ENCODE results near the gene SETDB2. TPM values are rescaled to one million over a fixed set of nuclear protein-coding genes. Genes with fewer than 3 reads are reported as not detected.
A peak's percentile ranks its signal among the peaks of the same experiment; 100 is the strongest.

The SETDB2 gene
- total RNA-seq, 8 experiments from 2014 or later: 4.2 to 9.5 (median 7.6) TPM

DNA sequence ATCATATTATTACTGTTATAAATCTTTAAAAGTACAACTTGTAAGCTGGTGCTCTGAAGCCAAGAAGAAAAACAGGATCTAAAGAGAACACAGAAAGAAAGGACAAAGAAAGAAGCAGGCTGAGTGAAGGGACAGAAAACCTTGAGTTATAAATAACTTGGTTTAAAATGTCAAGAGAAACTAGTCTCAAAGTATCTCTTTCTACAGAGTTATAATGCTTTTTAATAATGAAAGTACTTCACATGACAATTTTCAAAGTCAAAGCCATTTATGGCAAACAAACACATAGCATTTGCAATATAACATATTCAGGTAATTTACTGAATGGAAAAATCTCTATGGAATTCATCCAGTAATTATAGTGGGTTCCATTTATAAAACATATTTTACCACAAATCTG, 33.6 kb upstream of the SETDB2 start:
- no peak overlapping the region for H3K4me3 ChIP-seq
- H3K4me1 ChIP-seq (replicated peaks in 1 of 2): no peaks in the 10 kb centered on the region
- no peak for ATAC-seq (replicated peaks in 6 of 8)
- in situ Hi-C loops (cut with MboI; ENCODE audit: low pct_unique_long_range_greater_than_20kb in 2 of 9, low sequenced_read_pairs in 9 of 9, unreplicated experiment in 9 of 9): no loop called here
- no peak overlapping the region for H3K27ac ChIP-seq

DNA sequence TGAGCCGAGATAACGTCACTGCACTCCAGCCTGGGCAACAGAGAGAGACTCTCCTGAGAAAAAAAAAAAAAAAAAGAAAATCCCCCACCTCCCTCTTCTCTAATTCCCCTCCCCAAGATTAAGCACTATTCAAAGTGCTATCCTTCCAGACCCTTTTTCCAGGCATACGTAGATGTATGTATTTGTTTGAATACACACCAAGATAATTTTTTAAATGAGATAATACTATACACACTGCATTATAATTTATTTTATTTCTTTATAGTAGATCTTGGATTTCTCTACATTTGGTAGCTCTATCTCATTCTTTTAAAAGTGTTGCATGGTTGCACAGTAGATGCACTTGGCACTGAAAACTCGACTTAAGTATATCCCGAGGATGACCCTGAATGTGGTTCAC, 32.7 kb upstream of the SETDB2 start:
- ATAC-seq (replicated peaks in 6 of 8): no peak
- no peak overlapping the region for H3K4me3 ChIP-seq
- H3K27ac ChIP-seq: no peak overlapping the region
- in situ Hi-C loops (cut with MboI; ENCODE audit: low pct_unique_long_range_greater_than_20kb in 2 of 9, low sequenced_read_pairs in 9 of 9, unreplicated experiment in 9 of 9): no loop called here
- no peaks in the 10 kb centered on the region for H3K4me1 ChIP-seq (replicated peaks in 1 of 2)
- 72 to 100% (median 91%) methylated on average over 2 to 4 of the region's 5 CpGs; no CpG with 5 or more reads in 2 of the 10 experiments for whole genome bisulfite sequencing, 10 experiments

DNA sequence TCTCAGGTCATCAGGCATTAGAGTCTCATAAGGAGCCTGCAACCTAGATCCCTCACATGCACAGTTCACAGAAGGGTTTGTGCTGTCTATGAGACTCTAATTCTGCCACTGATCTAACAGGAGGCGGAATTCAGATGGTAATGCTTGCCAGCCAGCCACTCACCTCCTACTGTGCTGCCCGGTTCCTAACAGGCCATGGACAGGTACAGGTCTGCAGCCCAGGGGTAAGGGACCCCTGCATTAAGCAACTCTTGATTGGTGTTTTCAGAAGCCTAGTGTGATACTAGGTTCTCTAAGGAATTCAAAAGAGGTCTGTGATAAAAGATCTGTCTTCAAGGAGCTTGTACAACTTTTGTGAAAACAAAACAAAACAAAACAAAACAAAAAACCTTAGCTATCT, 31.3 kb upstream of the SETDB2 start:
- ATAC-seq (replicated peaks in 6 of 8): no peak
- 20 to 90% (median 38%) methylated on average over 1 to 2 of the region's 2 CpGs; no CpG with 5 or more reads in 7 of the 10 experiments for WGBS, 10 experiments

DNA sequence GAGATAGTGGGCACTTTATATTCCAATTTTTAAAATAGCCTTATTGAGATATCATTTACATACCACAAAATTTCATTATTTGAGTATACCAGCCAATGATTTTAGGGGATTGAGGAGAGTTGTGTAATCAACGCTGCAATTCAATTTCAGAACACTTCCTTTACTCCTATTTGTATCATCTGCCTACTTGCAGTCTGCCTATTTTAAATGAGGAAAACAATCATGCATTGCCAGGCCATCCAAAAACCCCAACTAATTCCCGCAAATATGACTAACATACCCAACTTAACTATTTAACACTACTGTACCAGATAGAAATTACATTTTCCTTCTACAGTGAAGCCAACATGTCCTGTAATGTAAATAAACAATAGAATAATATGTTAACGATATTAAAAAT, 26.9 kb upstream of the SETDB2 start:
- in situ Hi-C loops (cut with MboI; ENCODE audit: low pct_unique_long_range_greater_than_20kb in 2 of 9, low sequenced_read_pairs in 9 of 9, unreplicated experiment in 9 of 9): no loop called here
- 93 to 100% (median 98%) methylated on average over 1 to 3 of the region's 3 CpGs; no CpG with 5 or more reads in 2 of the 10 experiments for WGBS, 10 experiments

More for the DNA sequence above, 31.3 kb upstream of the SETDB2 start:
- H3K4me3 ChIP-seq: no peak overlapping the region
- H3K4me1 ChIP-seq (replicated peaks in 1 of 2): no peaks in the 10 kb centered on the region
- no peak overlapping the region for H3K27ac ChIP-seq
- in situ Hi-C loops (cut with MboI; ENCODE audit: low pct_unique_long_range_greater_than_20kb in 2 of 9, low sequenced_read_pairs in 9 of 9, unreplicated experiment in 9 of 9): no loop called here

DNA sequence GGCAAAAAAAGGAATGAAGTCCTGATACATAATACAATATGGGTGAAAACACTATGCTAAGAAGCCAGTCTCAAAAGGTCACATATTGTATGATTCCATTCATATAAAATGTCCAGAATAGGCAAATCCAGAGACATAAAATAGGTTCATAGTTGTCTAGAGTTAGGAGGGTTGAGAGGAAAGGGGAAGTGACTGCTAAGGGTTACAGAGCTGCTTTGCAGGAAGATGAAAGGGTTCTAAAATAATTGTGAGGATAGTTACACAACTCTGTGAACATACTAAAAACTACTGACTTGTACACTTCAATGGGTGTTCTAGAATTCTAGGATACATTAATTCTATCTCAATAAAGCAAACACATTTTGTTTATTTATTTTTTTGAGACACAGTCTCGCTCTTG, 25.9 kb upstream of the SETDB2 start:
- H3K4me1 ChIP-seq (replicated peaks in 1 of 2): no peaks in the 10 kb centered on the region
- in situ Hi-C loops (cut with MboI; ENCODE audit: low pct_unique_long_range_greater_than_20kb in 2 of 9, low sequenced_read_pairs in 9 of 9, unreplicated experiment in 9 of 9): no loop called here
- 60 to 100% (median 91%) methylated on average over 1 of the region's 1 CpG; no CpG with 5 or more reads in 1 of the 10 experiments for WGBS, 10 experiments

More for the DNA sequence above, 26.9 kb upstream of the SETDB2 start:
- Histone ChIP-seq H3K4me1 (replicated peaks in 1 of 2) (no peaks in the 10 kb centered on the region), H3K27ac (no peak overlapping the region), H3K4me3 (no peak overlapping the region)
- no peak for ATAC-seq (replicated peaks in 6 of 8)

DNA sequence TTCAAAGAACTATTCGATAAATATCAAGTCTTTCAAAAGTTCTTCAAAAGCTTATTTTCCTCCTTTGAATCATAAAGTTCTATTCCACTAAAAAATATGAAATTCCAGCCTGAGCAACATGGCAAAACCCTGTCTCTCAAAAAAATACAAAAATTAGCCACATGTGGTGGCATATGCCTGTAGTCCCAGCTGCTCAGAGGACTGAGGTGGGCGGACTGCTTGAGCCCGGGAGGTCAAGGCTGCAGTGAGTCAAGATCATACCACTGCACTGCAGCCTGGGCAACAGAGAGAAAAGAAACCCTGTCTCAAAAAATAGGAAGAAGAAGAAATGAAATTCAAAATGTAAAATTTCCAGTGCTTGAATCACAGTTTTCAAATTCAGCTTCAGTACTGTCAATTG, 24.8 kb upstream of the SETDB2 start:
- peak in 1 of 8 experiments; percentile 40 for ATAC-seq (replicated peaks in 6 of 8)
- 17 to 90% (median 74%) methylated on average over 1 to 3 of the region's 3 CpGs; no CpG with 5 or more reads in 2 of the 10 experiments for whole genome bisulfite sequencing, 10 experiments
- in situ Hi-C loops (cut with MboI; ENCODE audit: low pct_unique_long_range_greater_than_20kb in 2 of 9, low sequenced_read_pairs in 9 of 9, unreplicated experiment in 9 of 9): no loop called here
- no peaks in the 10 kb centered on the region for H3K4me1 ChIP-seq (replicated peaks in 1 of 2)
- H3K27ac ChIP-seq: no peak overlapping the region
- H3K4me3 ChIP-seq: no peak overlapping the region

More for the DNA sequence above, 25.9 kb upstream of the SETDB2 start:
- Histone ChIP-seq H3K27ac (no peak overlapping the region), H3K4me3 (no peak overlapping the region)
- ATAC-seq (replicated peaks in 6 of 8): no peak

DNA sequence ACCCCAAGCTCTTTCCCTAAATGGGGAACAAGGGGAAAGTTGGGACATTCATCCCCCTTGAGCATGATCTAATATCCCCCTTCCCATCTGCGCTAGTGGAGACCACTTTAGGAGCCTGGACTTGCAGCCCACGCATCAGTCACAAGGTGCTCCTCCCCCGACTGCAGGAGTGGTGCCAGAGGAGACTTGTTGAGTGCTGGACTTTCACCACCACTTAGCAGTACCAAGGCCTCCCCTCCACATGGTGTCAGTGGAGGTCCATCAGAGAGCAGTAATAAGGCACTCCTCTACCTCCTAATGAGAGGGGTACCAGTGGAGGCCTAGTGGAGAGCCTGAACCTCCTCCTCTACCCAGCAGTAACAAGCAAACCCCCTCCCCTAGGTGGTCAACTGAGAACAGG, 22.7 kb upstream of the SETDB2 start:
- 83 to 100% methylated on average over 1 to 2 of the region's 3 CpGs; no CpG with 5 or more reads in 8 of the 10 experiments for WGBS, 10 experiments
- peak in 1 of 8 experiments; percentile 68 for ATAC-seq (replicated peaks in 6 of 8)
- no peak overlapping the region for H3K4me3 ChIP-seq
- no peaks in the 10 kb centered on the region for H3K4me1 ChIP-seq (replicated peaks in 1 of 2)
- no peak overlapping the region for H3K27ac ChIP-seq
- in situ Hi-C loops (cut with MboI; ENCODE audit: low pct_unique_long_range_greater_than_20kb in 2 of 9, low sequenced_read_pairs in 9 of 9, unreplicated experiment in 9 of 9): no loop called here

DNA sequence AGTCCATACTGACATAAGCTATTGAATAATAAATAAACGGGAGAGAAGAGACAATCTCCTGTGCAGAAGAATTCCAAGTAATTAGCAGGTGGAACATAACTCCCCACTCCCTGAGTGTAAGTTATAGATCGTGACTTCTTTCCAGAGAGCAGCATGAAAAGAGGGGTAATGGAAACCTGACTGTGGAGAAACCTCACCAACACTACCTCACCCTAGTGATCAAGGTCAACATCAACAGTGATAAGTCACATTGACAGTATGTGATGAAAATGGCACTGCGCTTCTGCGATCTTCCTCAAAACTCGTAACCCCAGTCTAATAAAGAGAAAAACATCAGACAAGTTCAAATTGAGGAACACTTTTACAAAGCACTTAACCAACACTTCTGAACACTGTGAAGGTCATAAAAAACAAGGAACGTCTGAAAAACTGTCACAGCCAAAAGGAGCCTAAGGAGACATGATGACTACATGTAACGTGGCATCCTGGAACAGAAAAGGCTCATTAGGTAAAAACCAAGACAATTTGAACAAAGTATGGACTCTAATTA, 20.0 kb upstream of the SETDB2 start:
- ATAC-seq (replicated peaks in 6 of 8): no peak
- in situ Hi-C loops (cut with MboI; ENCODE audit: low pct_unique_long_range_greater_than_20kb in 2 of 9, low sequenced_read_pairs in 9 of 9, unreplicated experiment in 9 of 9): no loop called here
- 71 to 100% (median 90%) methylated on average over 2 to 7 of the region's 7 CpGs for WGBS, 10 experiments

DNA sequence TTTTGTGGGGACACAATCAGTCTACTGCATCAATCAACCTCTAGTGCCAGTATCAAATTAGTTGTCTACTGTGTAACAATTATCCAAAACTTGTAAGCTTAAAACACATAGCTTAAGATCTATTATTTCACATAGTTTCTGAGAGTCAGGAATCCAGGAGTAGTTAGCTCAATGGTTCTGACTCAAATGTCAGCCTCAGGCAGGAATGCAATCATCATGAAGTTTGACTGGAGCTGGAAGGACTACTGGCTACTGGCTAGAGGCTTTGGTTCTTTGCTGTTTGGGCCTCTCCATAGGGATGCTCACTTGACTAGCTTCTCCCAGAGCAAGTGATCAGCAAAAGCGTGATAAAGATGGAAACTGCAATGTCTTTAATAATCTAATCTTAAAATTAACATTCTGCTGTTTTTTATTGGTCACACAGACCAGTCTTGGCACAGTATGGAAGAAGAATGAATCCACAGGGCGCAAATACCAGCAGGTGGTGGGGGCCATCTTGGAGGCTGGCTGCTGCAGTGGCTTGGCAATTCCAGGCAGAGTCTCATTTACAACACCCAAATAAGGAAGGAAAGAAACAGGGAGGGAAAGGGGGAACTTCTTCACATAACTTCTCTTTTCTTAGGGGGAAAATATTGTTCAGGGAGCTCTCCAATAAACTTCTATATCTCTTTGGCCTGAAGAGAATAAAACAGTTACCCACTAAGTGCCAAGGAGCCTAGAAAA, 15.9 kb upstream of the SETDB2 start:
- no peak for ATAC-seq (replicated peaks in 6 of 8)
- Histone ChIP-seq H3K27ac (no peak overlapping the region), H3K4me3 (no peak overlapping the region), H3K4me1 (replicated peaks in 1 of 2) (no peaks in the 10 kb centered on the region)
- in situ Hi-C loops (cut with MboI; ENCODE audit: low pct_unique_long_range_greater_than_20kb in 2 of 9, low sequenced_read_pairs in 9 of 9, unreplicated experiment in 9 of 9): loop anchor here in 1 of 9 experiments (25.0 kb wide), 1 partner anchor 116 kb away; no protein-coding TSS in a partner anchor
- WGBS, 10 experiments: 75 to 100% (median 100%) methylated on average over 1 to 2 of the region's 2 CpGs; no CpG with 5 or more reads in 3 of the 10 experiments

More for the DNA sequence above, 20.0 kb upstream of the SETDB2 start:
- H3K27ac ChIP-seq: no peak overlapping the region
- no peaks in the 10 kb centered on the region for H3K4me1 ChIP-seq (replicated peaks in 1 of 2)
- no peak overlapping the region for H3K4me3 ChIP-seq

DNA sequence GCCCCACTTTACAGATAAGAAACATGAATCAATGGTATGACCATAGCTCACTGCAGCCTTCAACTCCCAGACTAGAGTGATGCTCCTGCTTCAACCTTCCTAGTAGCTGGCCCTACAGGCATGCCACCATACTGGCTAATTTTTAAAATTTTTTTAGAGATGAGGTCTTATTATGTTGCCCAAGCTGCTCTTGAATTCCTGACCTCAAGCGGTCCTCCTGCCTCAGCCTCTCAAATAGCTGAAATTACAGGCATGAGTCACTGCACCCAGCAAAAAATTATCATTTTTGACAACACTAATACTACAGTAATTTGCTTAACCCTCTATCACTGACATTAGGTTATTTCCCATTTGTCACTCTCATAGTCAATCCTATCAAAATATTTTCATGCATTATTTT, 15.0 kb upstream of the SETDB2 start:
- in situ Hi-C loops (cut with MboI; ENCODE audit: low pct_unique_long_range_greater_than_20kb in 2 of 9, low sequenced_read_pairs in 9 of 9, unreplicated experiment in 9 of 9): loop anchor here in 1 of 9 experiments (25.0 kb wide), 1 partner anchor 117 kb away; no protein-coding TSS in a partner anchor
- 88 to 100% (median 100%) methylated on average over 1 of the region's 1 CpG; no CpG with 5 or more reads in 2 of the 10 experiments for WGBS, 10 experiments

DNA sequence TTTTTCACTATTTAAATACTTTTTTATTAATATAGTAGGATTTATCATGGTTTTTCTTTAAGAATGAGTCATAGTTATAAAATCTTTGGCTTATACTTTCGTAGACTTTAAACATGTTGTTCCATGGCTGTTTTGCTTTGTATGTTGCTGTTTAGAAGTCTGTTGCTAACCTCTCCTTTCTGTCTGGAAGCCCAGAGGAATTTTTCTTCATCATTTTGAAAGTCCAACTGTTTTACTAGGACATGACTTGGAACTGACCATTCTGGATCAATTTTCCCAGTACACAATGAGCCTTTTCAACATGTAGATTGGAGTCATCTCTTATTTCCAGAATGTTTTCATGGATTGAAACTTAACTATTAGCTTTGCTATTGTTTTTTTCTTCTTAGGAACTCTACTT, 8.1 kb upstream of the SETDB2 start:
- in situ Hi-C loops (cut with MboI; ENCODE audit: low pct_unique_long_range_greater_than_20kb in 2 of 9, low sequenced_read_pairs in 9 of 9, unreplicated experiment in 9 of 9): loop anchor here in 1 of 9 experiments (25.0 kb wide), 1 partner anchor 124 kb away; no protein-coding TSS in a partner anchor
- Histone ChIP-seq H3K27ac (no peak overlapping the region), H3K4me3 (no peak overlapping the region), H3K4me1 (replicated peaks in 1 of 2) (no peaks in the 10 kb centered on the region)
- no peak for ATAC-seq (replicated peaks in 6 of 8)
- 58 to 100% (median 79%) methylated on average over 1 of the region's 1 CpG; no CpG with 5 or more reads in 2 of the 10 experiments for WGBS, 10 experiments

More for the DNA sequence above, 15.0 kb upstream of the SETDB2 start:
- H3K27ac ChIP-seq: no peak overlapping the region
- no peaks in the 10 kb centered on the region for H3K4me1 ChIP-seq (replicated peaks in 1 of 2)
- ATAC-seq (replicated peaks in 6 of 8): no peak
- H3K4me3 ChIP-seq: no peak overlapping the region

DNA sequence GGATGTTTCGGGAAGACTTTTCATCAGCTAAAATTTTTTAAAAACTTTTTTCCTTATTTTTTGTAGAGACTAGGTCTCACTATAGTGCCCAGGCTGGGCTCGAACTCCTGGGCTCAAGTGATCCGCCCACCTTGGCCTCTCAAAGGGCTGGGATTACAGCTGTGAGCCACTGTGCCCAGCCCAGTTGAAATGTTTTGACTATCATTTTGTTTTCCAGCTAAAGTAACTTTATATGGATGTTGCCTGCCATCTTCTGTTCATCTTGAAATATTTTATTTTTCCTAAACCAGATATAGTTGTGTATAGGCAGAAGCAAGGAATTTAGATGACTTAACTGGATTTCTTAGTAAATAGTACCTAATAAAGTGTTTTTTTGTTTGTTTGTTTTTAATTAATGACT, 7.2 kb upstream of the SETDB2 start:
- Histone ChIP-seq H3K4me3 (no peak overlapping the region), H3K27ac (no peak overlapping the region), H3K4me1 (replicated peaks in 1 of 2) (no peaks in the 10 kb centered on the region)
- in situ Hi-C loops (cut with MboI; ENCODE audit: low pct_unique_long_range_greater_than_20kb in 2 of 9, low sequenced_read_pairs in 9 of 9, unreplicated experiment in 9 of 9): loop anchor here in 1 of 9 experiments (25.0 kb wide), 1 partner anchor 125 kb away; no protein-coding TSS in a partner anchor
- 33 to 100% (median 88%) methylated on average over 1 to 3 of the region's 3 CpGs for WGBS, 10 experiments
- peak in 3 of 8 experiments; percentile 23 to 92 (median 73) for ATAC-seq (replicated peaks in 6 of 8)

DNA sequence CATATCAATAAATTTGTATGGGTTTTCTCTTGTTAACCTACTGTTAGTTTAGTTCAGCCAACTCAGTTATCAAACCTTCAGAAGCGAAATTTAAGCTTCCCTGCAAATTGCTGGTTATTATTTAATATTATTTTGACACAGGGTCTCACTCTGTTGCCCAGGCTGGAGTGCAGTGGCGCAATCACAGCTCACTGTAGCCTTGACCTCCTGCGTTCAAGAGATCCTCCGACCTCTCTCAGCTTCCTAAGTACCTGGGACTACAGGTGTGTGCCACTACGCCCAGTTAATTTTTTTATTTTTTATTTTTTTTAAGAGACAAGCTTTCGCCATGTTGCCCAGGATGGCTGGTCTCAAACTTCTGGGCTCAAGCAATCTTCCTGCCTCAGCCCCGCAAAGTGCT, 6.4 kb upstream of the SETDB2 start:
- ATAC-seq (replicated peaks in 6 of 8): no peak
- in situ Hi-C loops (cut with MboI; ENCODE audit: low pct_unique_long_range_greater_than_20kb in 2 of 9, low sequenced_read_pairs in 9 of 9, unreplicated experiment in 9 of 9): loop anchor here in 1 of 9 experiments (25.0 kb wide), 1 partner anchor 125 kb away; no protein-coding TSS in a partner anchor
- 62 to 100% (median 89%) methylated on average over 3 to 6 of the region's 7 CpGs; no CpG with 5 or more reads in 1 of the 10 experiments for WGBS, 10 experiments
- H3K4me3 ChIP-seq: no peak overlapping the region
- H3K4me1 ChIP-seq (replicated peaks in 1 of 2): peaks cover 0 to 1% of the 10 kb centered on the region in 2 donors
- H3K27ac ChIP-seq: no peak overlapping the region

All from motor neuron (in vitro differentiated cells).